GM10847 (cell line): Measurements from ENCODE around the gene VAMP2.
A peak's percentile ranks its signal among the peaks of the same experiment; 100 is the strongest.

ENCODE experiments used
- POLR2A ChIP-seq: IDR thresholded peaks from 2 replicates; pipeline ENCODE4 v1.6.1; 2011; ENCODE audit not compliant: insufficient read length; ENCODE audit errors: extremely low read depth

Gene VAMP2

DNA sequence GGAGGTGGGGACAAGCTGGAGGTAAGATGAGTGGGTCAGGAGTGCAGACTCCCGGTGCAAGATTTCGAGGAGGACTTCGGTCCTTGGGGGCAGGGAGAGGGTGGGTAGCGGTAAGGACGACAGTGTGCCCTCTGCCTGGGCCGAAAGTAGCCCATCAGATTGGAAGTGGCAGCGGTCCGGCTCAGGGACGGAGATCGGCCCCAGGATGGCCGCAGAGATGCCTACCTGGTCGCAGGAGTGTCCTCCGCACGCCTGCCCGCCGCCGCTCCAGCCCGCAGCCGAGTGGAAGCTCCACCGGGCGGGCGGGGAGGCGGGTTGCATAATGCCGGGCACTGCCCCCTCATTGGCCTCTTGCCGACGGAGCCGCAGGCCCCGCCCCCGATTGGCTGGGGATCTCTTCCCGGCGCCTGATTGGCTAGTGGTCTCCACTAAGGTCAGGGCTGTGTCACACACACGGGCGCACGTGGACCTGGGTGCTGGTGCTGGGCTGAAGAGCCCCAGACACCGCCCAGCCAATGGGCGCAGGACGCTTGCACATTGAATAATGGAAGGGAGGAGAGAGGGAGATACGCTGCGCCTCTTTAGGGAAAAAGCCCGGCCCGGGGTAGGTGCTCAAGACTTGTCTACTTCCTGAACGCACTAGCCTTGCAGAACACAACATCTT, 10.5 kb downstream of the VAMP2 start, which contains the start of gene PER1:
TSS of gene PER1 (minus strand) at position 293 of the 664 bp plus-strand sequence. CDS start 1,698 bp downstream, outside the sequence.
- peak; percentile 69 for TF ChIP-seq POLR2A

GRCh38 chr17:8151641-8152111, 11.1 kb downstream of the VAMP2 start:
- no peak for TF ChIP-seq POLR2A

- no peak for TF ChIP-seq POLR2A
Measured at GRCh38 chr17:8151120-8151640, 11.6 kb downstream of the VAMP2 start.

GRCh38 chr17:8150194-8151119, 12.3 kb downstream of the VAMP2 start:
- no peak for TF ChIP-seq POLR2A

DNA sequence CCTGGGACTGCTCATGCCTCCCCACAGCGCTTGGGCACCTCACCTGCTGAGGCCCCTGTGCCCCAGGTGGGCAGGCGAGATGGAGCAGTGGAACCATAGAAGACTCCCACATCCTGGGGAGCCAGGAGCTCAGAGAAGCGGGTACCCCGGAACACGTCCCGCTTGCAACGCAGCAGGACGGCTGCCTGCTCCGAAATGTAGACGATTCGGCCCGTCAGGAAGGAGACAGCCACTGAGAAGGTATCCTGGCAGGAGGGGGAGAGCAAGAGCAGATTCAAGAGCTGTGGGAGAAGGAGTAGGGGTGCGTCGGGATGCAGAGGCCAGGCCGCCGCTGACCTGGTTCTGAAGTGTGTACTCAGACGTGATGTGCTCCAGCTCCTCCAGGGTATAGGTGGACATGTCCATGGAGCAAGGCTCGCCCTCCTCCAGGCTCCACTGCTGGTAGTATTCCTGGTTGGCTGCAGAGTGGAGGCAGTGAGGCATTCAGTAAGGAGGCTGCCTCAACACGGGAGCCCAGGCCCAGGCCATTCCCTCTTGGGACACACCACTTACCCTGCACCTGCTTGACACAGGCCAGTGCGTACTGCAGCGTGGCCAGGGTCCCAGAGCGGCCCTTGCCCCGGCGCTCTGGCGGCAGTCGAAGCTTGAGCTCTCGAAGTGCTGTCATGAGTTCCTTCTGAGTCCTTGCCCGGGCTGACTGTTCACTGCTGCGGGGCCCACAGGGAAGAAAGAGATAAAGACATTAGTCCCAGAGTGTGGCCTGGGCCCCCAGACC, 13.1 kb downstream of the VAMP2 start:
- no peak for TF ChIP-seq POLR2A

DNA sequence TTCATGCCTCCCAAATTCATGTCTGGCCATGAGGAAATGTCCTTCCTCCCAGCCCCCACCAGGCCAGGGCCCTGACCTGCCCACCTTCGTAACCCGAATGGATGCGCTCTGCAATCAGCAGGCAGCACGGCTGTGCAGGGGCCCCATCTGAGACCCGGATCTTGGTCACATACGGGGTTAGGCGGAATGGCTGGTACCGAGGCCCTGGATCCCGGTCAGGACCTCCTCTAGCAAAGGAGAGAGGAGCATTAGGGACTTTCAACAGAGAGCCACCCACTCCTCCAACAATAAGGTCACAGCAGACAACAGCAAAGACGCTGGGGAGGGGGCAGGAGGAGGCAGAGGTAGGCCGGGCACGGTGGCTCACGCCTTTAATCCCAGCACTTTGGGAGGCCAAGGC, 14.2 kb downstream of the VAMP2 start:
- TF ChIP-seq POLR2A, result no peak

DNA sequence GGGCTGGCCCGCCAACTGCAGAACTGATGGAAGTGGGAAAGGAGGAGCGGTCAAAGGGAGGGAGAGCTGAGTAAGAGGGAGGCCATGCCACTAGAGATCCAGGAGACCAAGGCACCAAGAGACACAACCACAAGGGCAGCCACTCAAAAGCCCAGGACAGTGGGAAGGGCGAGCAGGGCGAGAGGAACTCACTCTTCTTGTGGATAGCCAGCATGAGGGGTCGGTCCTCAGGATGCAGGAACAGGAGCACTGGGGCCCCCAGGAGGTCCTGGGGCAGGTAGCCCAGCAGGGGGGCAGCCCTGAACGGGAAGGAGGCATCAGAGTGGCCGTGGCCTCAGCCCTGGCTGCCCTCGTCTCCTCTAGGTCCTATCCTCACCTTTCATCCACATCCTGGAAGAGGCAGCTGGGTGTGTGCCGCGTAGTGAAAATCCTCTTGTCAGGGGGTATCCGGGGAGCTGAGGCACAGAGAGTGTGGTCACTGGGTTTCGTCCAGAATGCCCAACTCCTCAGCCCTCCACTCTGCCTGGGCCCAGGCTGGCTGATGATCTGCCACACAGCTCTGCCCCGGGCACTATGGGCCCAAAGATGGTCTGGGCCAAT, 14.8 kb downstream of the VAMP2 start:
- TF ChIP-seq POLR2A, result no peak

GRCh38 chr17:8147141-8147804, 15.5 kb downstream of the VAMP2 start:
- no peak for TF ChIP-seq POLR2A

DNA sequence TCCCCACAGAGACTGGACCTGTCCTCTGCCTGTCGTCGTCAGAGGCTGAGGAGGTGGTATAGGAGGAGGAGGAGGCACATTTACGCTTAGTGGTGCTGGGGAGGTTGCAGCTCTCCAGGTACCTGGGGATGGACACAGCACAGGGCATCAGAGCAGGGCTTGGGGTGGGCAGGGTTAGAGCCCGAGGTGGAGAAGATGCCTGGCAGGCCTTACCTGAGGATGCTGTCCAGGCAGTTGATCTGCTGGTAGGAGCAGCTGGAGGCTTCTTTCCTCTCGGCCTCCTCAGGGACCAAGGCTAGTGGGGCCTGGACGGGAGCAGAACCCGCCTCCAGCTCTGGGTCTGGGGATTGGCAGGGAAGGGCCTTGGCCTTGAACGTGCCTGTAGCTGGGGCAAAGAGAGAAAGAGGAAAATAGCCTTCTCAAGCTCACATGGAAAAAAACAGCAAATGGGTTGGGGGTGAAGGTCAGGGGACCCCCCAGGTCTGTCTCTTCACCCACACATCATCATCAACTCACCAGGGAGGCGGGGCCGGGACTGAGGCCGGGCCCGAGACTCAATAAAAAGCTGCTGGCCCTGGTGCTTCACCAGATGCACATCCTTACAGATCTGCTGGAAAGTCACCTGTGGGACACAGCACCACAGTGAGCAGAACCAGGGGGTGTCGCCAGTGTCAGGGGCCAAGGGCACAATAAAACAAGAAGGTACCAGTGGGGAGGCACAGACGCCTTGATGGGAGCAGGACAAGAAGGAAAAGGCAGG, 16.2 kb downstream of the VAMP2 start:
- no peak for TF ChIP-seq POLR2A

GRCh38 chr17:8145811-8146210, 16.9 kb downstream of the VAMP2 start:
- TF ChIP-seq POLR2A, result no peak

DNA sequence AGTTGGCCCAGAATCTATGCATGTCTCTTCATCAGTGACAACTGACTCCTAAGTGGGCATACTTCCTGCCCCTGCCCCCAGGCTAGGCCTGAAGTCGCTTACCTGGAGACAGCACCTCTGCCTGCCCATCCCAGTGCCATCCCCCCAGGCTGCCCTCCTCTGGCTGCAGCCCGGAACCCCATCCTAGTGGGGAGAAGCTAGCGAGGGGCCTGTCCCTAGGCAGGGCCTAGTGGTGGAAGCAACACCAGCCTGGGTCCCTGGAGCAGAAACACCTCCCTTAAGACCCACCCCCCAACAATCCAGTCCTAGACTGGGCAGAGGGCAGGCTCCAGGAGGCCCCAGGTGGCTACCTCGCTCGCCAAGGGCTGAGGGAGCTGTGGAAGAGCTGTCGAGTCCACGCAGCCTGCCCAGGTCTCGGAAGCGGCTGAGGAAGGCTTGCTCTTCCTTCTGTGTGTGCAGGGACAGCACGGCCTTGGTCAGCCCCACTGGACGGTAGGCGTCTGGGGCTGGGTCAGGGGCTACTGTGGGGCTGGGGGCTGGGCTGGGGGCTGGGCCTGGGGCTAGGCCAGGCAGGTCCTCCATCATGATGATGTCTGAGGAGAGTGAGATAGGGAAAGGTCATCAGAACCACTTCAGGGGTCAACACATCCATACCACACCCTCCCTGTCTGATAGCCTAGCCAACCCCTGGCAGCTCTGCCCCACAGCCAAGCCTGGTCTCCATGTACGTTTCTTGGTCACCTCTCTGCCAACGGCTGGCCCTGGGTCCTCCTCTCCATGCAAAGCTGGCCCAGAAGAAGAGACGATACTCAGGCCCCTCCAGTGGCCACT, 18.1 kb downstream of the VAMP2 start:
- no peak for TF ChIP-seq POLR2A

DNA sequence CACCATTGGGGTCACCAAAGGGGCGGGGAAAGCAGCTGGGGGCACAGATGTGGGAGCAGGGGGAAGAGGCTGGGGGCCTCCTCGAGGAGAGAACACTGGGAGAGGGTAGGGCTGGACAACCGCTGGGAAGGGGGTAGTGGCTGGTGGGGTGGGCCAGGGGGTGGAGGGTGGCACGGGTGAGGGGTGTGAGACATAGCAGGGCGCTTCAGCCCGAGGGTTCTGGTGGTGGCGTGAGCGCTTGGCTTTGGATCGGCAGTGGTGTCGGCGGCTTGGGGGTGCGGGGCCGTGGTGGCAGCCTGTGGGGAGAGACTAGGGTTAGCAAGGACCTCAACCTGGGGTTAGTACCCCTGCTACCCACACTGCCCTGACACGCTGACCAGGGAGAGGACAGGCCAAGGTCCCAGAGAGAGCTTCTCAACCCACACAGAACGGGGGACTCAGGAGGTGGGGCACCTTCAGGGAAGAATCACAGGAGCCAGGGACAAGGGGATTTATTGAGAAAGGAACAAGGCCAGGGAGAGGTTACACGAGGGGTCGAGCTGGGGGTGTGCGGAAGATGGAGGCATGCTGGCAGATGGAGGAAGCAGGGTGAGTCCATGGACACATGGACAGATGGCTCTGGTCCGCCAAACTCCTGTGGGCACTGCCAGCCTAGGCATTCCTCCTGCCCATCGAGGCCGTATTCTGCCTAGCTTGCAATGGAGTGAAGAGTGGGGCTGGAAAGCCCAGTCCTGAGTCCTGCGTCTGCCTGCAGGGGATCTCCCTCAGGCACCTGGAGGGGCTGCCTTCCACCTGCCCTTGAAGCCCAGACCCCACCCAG, 19.0 kb downstream of the VAMP2 start:
- TF ChIP-seq POLR2A, result no peak
